GM18511 (cell line): ENCODE measurements around the gene ATP2C2.
"Not testable (repeated sequence)": the region's sequence is repeated elsewhere in the genome, so short reads cannot be mapped to it uniquely, and the experiment has no call there.

Experiments used
- ATAC-seq: cut with Tn5 transposase; IDR thresholded peaks from one replicate; pipeline ENCODE4 v1.9.1; 2021; ENCODE audit warnings: mild to moderate bottlenecking, moderate library complexity; ENCODE audit not compliant: unreplicated experiment

ATP2C2 gene

DNA sequence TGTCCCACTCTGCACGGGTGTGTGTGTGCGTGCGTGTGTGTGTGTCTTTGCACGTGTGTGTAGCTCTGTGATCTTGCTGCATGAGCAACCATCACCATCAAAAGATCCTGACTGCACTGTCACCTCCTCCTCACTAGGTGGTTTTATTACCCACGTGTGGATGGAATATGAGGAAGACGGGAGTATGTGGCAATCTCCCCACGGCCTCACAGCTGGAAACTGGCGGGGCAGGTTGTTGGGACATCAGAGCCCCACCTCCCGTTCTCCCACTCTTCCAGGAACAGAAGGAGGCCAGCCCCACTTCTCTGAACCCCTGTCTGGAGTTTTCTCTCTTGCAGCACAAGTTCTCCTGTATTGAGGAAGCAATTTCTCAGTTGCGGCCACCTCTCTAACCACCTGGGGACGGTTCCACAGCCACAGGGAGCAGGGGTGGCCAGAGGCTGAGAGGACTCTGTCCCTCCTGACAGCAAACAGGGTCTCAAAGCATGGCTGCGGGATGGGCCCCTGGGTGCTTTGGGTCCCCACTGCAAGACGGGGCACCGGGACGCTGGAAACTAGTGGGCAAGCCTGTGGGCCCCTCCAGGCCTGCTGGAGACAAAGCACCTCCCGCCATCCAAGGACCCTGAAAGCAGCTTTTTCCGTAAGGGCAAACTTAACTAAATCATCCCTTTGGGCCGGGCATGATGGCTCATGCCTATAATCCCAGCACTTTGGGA lies 27.9 kb upstream of the ATP2C2 start:
- no peak for ATAC-seq

- no peak for ATAC-seq
These were observed 26.6 kb upstream of the ATP2C2 start for GRCh38 chr16:84341528-84342295.

DNA sequence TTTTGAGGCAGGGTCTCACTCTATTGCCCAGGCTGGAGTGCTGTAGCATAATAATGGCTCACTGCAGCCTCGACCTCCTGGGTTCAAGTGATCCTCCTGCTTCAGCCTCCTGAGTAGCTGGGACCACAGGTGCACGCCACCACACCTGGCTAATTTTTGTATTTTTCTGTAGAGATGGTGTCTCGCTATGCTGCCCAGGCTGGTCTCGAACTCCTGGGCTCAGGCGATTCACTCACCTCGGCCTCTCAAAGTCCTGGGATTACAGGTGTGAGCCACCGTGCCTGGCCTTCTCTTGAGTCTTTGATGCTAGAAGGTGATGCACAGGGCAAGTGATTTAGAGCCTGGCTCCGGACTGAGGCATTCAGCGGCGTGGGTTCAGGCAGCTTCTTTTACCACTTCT lies 24.5 kb upstream of the ATP2C2 start:
- ATAC-seq, result not testable (repeated sequence)

GRCh38 chr16:84344781-84345180 lies 23.6 kb upstream of the ATP2C2 start:
- ATAC-seq, result no peak

DNA sequence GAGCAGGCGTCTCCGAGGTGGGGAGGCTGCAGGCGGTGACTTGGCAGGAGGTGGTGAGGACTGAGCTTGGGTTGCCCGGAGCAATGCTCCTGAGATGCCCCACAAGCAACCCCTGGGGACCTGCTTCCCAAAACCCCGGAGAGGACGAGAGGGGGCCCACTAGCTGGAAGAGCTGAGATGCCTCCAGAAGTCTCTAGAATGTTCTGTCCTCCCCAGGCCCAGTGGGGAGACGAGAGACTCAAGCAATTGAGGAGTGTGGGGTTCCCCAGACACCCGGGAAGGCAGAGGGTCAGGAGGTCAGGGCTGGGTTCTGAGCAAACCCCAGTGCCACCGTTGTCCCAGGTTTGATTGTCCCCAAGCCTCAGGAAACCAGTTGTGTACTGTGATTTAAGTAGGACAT lies 21.2 kb upstream of the ATP2C2 start:
- ATAC-seq, result no peak

GRCh38 chr16:84348386-84348888 lies 19.9 kb upstream of the ATP2C2 start:
- ATAC-seq, result no peak

- ATAC-seq, result no peak
These were observed 18.3 kb upstream of the ATP2C2 start for GRCh38 chr16:84349862-84350684.

DNA sequence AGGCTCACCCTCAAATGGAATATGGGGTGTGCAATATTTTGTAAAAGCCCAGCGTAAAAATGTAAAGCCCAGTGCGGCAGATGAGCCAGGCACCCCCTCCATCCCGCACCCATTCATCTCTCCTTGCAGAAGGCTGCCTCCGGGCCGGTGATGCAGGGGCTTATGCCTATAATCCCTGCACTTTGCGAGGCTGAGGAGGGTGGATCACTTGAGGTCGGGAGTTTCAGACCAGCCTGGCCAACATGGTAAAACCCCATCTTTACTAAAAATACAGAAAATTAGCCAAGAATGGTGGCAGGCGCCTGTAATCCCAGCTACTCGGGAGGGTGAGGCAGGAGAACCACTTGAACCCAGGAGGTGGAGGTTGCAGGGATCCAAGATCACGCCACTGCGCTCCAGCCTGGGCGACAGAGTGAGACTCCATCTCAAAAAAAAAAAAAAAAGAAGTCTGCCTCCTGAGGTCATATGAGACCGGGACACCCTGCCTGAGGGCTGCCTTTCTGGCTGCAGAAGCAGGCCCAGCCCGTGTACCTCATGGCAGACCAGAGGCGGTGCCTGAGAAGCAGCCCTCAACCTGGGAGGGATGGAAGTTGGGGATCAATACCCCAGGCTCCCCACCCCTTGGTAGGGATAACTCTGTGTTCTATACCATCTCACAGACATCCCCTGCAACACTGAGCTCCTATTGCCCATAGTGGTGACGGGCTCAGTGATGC lies 17.5 kb upstream of the ATP2C2 start:
- no peak for ATAC-seq

DNA sequence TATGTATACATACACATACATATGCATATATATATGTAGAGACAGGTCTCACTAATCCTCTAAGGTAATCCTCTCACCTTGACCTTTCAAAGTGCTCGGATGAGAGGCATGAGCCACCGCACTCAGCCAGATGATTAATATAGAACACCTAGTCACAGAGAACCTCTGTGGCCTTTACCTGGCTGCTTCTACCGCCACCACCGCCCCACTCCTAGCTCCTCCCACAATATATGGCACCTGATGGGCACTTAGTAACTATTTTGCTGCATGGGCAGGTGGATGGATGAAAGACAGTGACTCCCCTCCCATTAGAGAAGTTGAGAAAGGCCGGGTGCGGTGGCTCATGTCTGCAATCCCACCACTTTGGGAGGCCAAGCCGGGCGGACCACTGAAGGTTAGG lies 16.7 kb upstream of the ATP2C2 start:
- ATAC-seq, result no peak

- ATAC-seq, result no peak
These were observed 14.0 kb upstream of the ATP2C2 start for GRCh38 chr16:84354306-84354705.

GRCh38 chr16:84355149-84355548 lies 13.2 kb upstream of the ATP2C2 start:
- ATAC-seq, result no peak

GRCh38 chr16:84356176-84356575 lies 12.2 kb upstream of the ATP2C2 start:
- ATAC-seq, result no peak

GRCh38 chr16:84356591-84357116 lies 11.7 kb upstream of the ATP2C2 start:
- ATAC-seq, result no peak

GRCh38 chr16:84357191-84357651 lies 11.1 kb upstream of the ATP2C2 start:
- ATAC-seq, result no peak

- ATAC-seq, result no peak
These were observed 9.6 kb upstream of the ATP2C2 start for GRCh38 chr16:84358601-84359295.

DNA sequence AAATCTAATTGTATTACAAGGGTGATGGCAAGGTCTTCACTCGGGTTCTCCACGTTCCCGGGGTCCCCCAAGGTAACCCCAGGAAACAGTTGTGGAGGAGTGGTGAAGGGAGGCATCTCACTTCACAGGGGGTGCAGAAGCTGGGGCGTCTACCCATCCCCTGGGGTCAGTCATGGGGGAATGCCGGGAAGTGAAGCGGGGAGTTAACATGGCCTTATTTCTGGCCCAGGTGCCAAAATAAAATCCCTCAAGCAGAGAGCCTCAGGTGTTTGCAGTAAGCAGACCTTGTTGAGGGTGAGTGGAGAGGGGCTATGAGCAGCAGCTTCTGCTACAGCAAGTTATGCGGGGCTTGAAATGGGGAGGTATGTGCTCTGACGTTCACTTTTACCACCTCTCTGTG lies 9.0 kb upstream of the ATP2C2 start:
- ATAC-seq, result no peak

GRCh38 chr16:84360170-84360569 lies 8.2 kb upstream of the ATP2C2 start:
- no peak for ATAC-seq

GRCh38 chr16:84360748-84361147 lies 7.6 kb upstream of the ATP2C2 start:
- ATAC-seq, result no peak

DNA sequence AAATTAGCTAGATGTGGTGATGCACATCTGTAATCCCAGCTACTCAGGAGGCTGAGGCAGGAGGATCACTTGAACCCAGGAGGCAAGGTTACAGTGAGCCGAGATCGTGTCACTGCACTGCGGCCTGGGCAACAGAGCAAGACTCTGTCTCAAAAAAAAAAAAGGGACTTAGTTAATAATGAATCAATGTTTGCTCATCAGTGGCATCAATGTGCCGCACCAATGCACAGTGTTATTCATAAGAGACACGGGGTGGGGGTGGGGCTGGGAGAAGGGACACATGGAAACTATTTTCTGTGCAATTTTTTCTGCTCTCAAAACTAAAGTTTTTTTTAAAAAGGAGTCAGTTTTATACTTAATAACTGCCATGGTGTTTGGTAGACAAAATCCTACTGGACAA lies 6.8 kb upstream of the ATP2C2 start:
- no peak for ATAC-seq

DNA sequence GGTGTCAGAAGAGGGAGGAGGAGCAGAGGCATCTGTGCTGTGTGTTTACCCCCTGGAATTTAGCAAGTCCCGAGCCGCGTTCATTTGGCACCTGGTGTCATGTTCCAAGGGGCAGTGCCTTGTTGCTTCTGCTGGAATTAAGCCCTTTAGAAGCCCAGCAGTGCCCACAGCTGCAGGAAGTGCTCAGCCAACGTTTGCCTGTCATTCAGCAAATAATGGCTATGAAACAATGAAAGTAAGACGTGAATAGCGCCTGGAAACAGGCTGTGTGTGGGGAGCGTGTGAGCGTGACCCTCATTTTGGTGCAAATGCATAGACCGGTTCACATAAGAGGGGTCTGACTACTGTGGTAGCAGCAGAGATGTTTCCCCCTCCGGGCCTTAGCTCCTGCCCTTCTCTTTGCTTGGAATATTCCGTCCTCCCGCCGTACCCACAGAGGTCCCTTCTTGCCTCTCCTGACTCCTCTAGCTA lies 5.8 kb upstream of the ATP2C2 start:
- no peak for ATAC-seq
